Duodenal mucosa (tissue), 2 donors: Measurements from ENCODE around the gene SGIP1.

ENCODE experiments used
- H3K27ac ChIP-seq: one replicate; pipeline ENCODE4 v1.7.0; 2013; ENCODE audit warnings: low read depth, low read length
- H3K27me3 ChIP-seq, 2 donors: one replicate each; pipeline ENCODE4 v1.7.0; 2013; ENCODE audit warnings: low read length in 2 of 2, control low read depth in 1 of 2; ENCODE audit not compliant: insufficient read depth in 2 of 2, control insufficient read depth in 1 of 2
- H3K36me3 ChIP-seq, 2 donors: one replicate each; pipeline ENCODE4 v1.7.0; 2013; ENCODE audit warnings: low read length in 2 of 2, control low read depth in 1 of 2; ENCODE audit not compliant: insufficient read depth in 2 of 2, control insufficient read depth in 1 of 2
- H3K4me1 ChIP-seq, 2 donors: one replicate each; pipeline ENCODE4 v1.7.0; 2013; ENCODE audit warnings: low read length in 2 of 2, control low read depth in 1 of 2; ENCODE audit not compliant: insufficient read depth in 2 of 2, control insufficient read depth in 1 of 2
- H3K4me3 ChIP-seq, 2 donors: one replicate each; pipeline ENCODE4 v1.7.0; 2013; ENCODE audit warnings: low read length in 2 of 2, low read depth in 1 of 2
- H3K9ac ChIP-seq, 2 donors: one replicate each; pipeline ENCODE4 v1.7.0; 2013; ENCODE audit warnings: low read length in 2 of 2, low read depth in 1 of 2
- H3K9me3 ChIP-seq, 2 donors: one replicate each; pipeline ENCODE4 v1.7.0; 2013; ENCODE audit warnings: low read length in 2 of 2, control low read depth in 1 of 2; ENCODE audit not compliant: control insufficient read depth in 1 of 2

SGIP1 gene

DNA sequence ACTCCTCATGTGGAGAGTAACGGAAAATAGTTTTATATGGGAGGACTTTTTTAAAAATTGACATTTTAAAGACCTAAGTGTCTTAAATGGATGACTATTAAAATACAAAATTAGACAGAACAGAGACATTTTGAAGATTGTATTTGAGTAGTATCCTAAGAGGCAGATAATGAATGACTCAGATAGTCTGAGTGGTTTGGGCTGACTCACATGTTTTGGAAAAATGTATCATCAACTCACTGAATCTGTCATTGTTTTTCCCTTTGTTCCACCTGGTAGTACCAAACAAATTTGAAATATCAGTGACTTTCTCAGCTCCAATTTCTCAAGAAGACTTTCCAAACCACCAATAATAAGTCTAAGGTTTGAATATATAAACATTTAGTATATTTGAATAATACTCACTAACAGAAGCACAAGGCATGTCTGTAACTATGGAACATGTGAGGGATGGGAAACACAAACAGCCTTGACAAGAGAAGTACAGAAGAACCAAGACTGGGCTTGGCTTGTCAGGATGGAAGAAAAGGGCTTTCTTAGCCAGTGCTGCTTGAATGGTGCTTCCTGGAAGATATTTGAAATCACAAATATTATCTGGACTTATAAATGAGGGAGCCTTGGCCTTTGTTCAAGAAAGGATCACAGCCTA is 90.6 kb downstream of the SGIP1 start:
- Histone ChIP-seq H3K9me3 (no peaks in the 10 kb centered on the region), H3K27ac (no peak overlapping the region), H3K4me1 (no peaks in the 10 kb centered on the region), H3K4me3 (no peak overlapping the region), H3K27me3 (no peaks in the 10 kb centered on the region), H3K9ac (no peak overlapping the region), H3K36me3 (no peaks in the 10 kb centered on the region)

GRCh38 chr1:66626261-66626660 is 92.3 kb downstream of the SGIP1 start:
- Histone ChIP-seq H3K36me3 (no peaks in the 10 kb centered on the region), H3K27ac (no peak overlapping the region), H3K9ac (no peak overlapping the region), H3K4me1 (no peaks in the 10 kb centered on the region), H3K27me3 (no peaks in the 10 kb centered on the region), H3K9me3 (no peaks in the 10 kb centered on the region), H3K4me3 (no peak overlapping the region)

DNA sequence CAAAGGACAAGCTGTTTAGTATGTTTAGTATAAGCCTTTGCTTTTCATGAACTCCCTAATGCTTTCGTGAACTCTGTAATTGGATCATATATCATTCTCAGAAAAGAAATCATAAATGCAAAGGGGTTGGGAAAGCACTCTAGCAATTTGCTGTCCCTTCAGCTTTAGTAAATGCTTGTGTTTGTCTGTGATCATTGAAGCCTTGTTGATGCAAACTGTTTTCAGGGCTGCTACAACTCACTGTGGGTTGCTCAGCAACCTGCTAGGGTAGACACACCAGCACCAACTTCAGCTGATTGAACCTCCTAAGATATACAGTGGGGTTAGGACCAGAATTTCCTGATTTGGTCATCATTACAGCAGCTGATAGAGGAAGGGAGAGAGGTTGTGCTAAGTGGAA is 95.0 kb downstream of the SGIP1 start:
- Histone ChIP-seq H3K9ac (no peak overlapping the region), H3K27ac (no peak overlapping the region), H3K9me3 (no peaks in the 10 kb centered on the region), H3K4me3 (no peak overlapping the region), H3K4me1 (no peaks in the 10 kb centered on the region), H3K27me3 (no peaks in the 10 kb centered on the region), H3K36me3 (no peaks in the 10 kb centered on the region)

- no peaks in the 10 kb centered on the region for H3K4me1 ChIP-seq
- no peaks in the 10 kb centered on the region for H3K9me3 ChIP-seq
- H3K27me3 ChIP-seq = no peaks in the 10 kb centered on the region
- H3K27ac ChIP-seq = no peak overlapping the region
- H3K4me3 ChIP-seq = no peak overlapping the region
- no peaks in the 10 kb centered on the region for H3K36me3 ChIP-seq
- H3K9ac ChIP-seq = no peak overlapping the region
These were observed 99.2 kb downstream of the SGIP1 start for GRCh38 chr1:66633159-66633558.

DNA sequence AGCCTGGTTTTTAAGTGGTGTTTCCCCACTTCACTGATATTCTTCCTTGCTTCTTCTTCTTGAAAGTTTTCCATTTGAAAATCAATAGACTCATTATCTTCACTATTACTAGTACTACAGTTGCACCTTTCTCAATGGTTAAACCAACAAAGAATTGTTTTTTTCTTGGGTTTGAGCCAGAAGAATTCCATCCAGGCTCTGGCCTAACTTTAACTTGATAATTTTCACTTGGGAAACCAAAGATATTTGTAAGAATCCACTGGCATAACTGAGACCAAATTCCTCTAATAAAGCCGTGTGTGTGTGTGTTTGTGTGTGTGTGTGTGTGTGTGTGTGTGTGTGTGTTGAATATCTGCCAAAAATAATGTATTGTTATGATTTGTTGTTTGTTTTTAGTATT is 103.2 kb downstream of the SGIP1 start:
- H3K27me3 ChIP-seq = no peaks in the 10 kb centered on the region
- no peaks in the 10 kb centered on the region for H3K36me3 ChIP-seq
- H3K4me3 ChIP-seq = no peak overlapping the region
- H3K9ac ChIP-seq = no peak overlapping the region
- no peaks in the 10 kb centered on the region for H3K4me1 ChIP-seq
- no peak overlapping the region for H3K27ac ChIP-seq
- no peaks in the 10 kb centered on the region for H3K9me3 ChIP-seq

DNA sequence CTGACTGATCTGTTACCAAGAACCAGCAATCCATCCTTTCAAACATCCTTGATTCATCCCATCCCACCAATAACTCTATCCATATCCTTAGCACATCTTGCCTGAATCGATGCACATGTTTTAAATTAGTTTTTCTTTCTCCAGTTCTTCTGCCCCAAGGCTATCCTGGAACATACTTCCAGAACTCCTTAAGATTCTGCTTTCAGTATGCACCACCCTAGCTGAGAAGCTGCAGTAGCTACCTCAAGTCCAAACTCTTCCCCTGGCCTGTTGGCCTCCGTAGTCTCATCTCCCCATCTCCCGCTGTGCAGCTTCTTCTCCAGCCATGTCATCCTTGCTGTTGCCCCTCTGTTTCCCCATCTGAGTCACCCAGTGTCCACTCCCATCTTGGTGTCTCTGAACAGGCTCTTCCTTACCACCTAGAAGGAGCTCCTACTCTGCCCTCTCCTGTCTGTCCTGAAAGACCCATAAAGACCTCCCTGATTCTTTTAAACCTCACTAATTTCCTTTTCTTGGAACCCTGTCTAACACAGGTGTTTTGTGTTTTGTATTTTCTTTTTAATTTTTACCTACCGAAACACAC is 108.0 kb downstream of the SGIP1 start:
- Histone ChIP-seq H3K36me3 (no peaks in the 10 kb centered on the region), H3K9ac (no peak overlapping the region), H3K27ac (no peak overlapping the region)

DNA sequence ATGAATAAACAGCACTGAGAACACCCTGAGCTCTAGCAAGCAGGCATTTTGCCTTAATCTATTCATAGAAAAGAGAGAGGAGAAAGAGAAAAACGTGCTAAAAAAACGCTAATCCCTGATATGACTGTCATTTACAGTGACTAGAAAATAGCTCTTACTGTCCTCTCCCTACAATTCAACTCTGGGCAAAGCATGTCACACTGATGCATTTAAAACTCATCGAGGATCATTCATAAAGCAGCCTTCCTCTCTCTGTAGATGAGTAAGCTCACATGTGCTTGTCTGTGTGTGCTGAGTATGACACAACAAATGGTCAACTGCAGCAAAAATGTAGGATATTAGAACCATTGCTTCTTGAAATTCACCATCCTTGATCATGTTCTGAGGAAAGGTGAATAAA is 109.0 kb downstream of the SGIP1 start:
- no peaks in the 10 kb centered on the region for H3K4me1 ChIP-seq

More for the DNA sequence above, 108.0 kb downstream of the SGIP1 start:
- no peaks in the 10 kb centered on the region for H3K27me3 ChIP-seq
- H3K4me3 ChIP-seq = no peak overlapping the region
- no peaks in the 10 kb centered on the region for H3K9me3 ChIP-seq
- H3K4me1 ChIP-seq = no peaks in the 10 kb centered on the region

DNA sequence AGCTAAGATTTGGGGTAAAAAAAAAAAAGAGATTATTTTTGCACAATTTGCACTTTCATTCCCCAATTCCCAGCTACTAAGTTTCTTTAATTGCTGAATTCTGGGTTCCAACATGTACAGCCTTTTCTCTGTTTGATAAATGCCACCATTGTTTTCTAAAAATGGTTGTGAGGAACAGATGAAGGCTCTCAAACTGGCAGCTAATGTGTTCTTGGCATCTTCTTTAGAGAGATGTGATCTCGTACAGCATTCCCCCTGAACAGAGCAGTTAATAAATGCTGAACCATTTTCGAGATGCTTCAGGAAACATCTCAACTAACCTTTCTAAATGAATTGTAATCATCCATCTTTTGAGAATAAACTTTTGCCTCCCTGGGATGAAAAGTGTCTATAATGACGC is 110.4 kb downstream of the SGIP1 start:
- Histone ChIP-seq H3K9me3 (no peaks in the 10 kb centered on the region), H3K27ac (no peak overlapping the region), H3K36me3 (no peaks in the 10 kb centered on the region), H3K4me1 (no peaks in the 10 kb centered on the region), H3K27me3 (no peaks in the 10 kb centered on the region), H3K4me3 (no peak overlapping the region), H3K9ac (no peak overlapping the region)

More for the DNA sequence above, 109.0 kb downstream of the SGIP1 start:
- no peak overlapping the region for H3K27ac ChIP-seq
- H3K36me3 ChIP-seq = no peaks in the 10 kb centered on the region
- H3K4me3 ChIP-seq = no peak overlapping the region
- no peaks in the 10 kb centered on the region for H3K27me3 ChIP-seq
- no peak overlapping the region for H3K9ac ChIP-seq
- no peaks in the 10 kb centered on the region for H3K9me3 ChIP-seq

DNA sequence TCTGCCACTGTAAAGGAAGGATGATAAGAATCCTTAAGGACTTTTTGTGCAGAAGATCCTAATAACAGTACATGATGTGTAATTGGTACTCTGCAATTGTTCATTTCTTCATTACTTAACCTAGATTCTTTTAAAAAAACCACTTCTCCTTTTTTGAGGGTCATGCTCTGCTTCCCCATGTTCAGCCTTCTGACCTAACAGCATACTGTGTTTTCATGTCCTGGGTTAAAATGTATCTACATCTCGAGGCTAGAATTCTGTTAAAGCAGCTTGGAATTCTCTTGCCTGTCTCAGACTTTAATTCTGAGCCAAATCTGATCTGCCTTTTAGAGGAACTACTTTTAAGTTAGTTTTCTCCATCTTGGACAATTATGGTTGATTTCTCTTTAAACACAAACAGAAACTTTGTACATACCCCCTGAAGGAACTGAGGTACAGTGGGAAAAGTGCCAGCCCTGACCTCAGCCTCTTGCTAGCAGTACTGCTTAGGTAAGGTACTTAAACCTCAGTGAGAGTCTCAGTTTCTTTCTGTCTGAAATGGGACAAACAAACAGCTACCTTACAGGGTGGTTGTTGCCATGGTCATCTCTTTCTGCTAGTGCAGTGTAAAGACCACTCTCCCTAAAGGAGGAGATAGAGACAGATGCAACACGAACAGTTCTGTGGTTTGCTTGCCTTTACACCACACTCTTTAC is 115.1 kb downstream of the SGIP1 start:
- Histone ChIP-seq H3K27me3 (no peaks in the 10 kb centered on the region), H3K9ac (no peak overlapping the region), H3K36me3 (no peaks in the 10 kb centered on the region), H3K4me1 (no peaks in the 10 kb centered on the region), H3K27ac (no peak overlapping the region), H3K9me3 (no peaks in the 10 kb centered on the region), H3K4me3 (no peak overlapping the region)

DNA sequence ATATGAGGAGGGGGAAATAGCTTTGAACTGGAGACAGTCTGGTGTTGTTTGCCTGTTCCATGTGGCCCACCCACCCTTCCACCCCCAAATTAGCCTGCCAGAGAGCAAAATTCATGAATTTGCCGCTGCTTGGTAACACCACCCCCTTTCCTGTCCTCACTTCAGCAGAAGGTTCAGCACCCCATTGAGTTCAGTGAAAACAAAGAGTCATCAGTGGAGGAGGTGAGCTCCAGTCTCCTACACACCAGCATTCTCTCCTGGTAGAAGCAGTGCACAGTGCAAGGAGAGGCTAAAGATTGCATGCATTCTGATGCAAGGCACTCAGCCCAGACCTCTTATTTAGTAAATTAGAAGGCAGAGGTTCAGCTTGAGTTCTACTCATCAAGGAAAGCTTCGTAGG is 118.6 kb downstream of the SGIP1 start:
- no peak overlapping the region for H3K4me3 ChIP-seq
- H3K4me1 ChIP-seq = no peaks in the 10 kb centered on the region
- H3K9ac ChIP-seq = no peak overlapping the region
- no peaks in the 10 kb centered on the region for H3K9me3 ChIP-seq
- no peak overlapping the region for H3K27ac ChIP-seq
- H3K36me3 ChIP-seq = no peaks in the 10 kb centered on the region
- no peaks in the 10 kb centered on the region for H3K27me3 ChIP-seq
